Tibial nerve (tissue), 3 donors: Measurements from ENCODE around the gene PTGR3.

Experiments
- POLR2A ChIP-seq, 2 donors: fragments of 450-650 bp; IDR thresholded peaks; one replicate each; pipeline ENCODE4 v1.6.1; 2017; ENCODE audit warnings: antibody characterized with exemption in 2 of 2, mild to moderate bottlenecking in 2 of 2, moderate library complexity in 2 of 2
- TF ChIP-seq, protein P1 (sequence below), 5 experiments: fragments of 200-600 bp in 3 of 5; fragments of 450-650 bp in 2 of 5; sonication (generic) in 3 of 5; IDR thresholded peaks; one replicate each; pipeline ENCODE4 v1.5.1; 2016 to 2019; ENCODE audit warnings: antibody characterized with exemption in 5 of 5, mild to moderate bottlenecking in 3 of 5, moderate library complexity in 2 of 5

DNA sequence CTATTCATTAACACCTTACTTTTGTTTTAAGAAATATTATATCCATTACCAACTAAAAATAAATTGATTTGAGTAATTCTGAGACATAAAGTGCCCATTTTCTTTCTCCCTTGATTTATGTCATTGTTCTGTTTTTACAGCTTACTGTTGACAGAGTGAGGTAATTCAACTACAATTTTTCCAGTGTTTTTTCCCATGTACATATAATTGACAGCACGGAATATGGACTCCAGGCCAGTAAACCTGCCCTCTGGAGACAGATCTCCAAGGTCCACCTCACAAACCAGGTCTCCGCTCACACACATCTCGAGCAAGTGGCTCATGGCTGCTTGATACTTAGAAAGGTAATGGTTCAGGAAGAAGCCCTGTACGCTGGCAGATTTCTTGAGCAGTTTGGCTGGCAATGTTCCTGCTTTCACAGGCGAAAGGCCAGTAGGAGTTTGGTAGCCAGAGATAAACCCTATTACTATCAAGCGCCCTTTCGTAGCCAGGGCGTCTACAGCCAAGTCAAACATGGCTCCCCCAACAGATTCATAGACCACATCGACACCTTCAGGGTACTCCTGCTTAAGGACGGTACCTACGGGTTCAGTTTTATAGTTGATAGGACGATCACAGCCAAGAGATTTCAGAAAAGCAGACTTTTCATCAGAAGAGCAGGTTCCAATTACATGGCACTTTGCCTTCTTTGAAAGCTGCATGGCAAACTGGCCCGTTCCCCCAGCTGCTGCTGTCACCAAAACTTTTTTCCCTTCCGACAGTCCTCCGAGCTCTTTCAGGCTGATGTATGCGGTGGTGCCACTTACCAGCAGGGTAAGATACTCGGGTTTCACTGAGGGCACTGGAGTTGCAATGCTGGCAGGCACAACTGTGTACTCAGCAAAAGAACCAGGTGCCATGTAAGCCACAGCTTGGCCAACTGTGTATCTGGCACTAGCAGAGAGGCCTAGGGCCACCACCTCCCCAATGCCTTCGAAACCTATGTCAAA, 7.4 kb downstream of the PTGR3 start:
- TF ChIP-seq, protein P1, sequence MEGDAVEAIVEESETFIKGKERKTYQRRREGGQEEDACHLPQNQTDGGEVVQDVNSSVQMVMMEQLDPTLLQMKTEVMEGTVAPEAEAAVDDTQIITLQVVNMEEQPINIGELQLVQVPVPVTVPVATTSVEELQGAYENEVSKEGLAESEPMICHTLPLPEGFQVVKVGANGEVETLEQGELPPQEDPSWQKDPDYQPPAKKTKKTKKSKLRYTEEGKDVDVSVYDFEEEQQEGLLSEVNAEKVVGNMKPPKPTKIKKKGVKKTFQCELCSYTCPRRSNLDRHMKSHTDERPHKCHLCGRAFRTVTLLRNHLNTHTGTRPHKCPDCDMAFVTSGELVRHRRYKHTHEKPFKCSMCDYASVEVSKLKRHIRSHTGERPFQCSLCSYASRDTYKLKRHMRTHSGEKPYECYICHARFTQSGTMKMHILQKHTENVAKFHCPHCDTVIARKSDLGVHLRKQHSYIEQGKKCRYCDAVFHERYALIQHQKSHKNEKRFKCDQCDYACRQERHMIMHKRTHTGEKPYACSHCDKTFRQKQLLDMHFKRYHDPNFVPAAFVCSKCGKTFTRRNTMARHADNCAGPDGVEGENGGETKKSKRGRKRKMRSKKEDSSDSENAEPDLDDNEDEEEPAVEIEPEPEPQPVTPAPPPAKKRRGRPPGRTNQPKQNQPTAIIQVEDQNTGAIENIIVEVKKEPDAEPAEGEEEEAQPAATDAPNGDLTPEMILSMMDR (IDR thresholded peaks at IDR 0.05): no peak
- TF ChIP-seq POLR2A (IDR thresholded peaks at IDR 0.05): no peak
